HG03060 (cell line): ENCODE data around the gene SLC6A6.

Source experiments
- ATAC-seq: cut with Tn5 transposase; IDR thresholded peaks from one replicate; pipeline ENCODE4 v1.9.1; 2021; ENCODE audit warnings: low read depth, moderate number of reproducible peaks; ENCODE audit not compliant: unreplicated experiment

SLC6A6 gene

DNA sequence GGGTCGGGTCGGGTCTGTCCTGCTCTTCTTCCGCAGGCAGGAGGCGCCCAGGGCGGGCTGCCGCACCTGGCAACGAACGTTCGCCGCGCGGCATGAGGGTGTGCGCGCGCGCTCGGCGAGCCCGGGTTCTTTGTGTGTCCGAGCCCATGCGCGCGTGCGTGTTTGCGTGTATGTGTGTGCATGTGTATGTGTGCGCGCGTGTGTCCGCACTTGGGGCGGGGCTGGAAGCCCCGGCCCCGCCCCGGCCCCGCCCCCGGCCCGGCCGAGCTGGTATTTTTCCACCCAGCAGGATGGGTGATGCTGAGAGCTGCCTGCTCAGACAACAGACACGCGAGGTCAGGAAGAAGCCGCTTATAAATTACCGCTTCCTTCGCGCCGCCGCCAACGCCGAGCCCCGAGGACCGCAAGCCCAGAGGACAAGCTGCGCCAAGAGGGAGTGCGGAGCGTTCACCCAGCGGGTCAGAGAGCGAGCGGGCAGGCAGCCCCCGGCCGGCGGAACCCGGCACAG is at the start of gene SLC6A6:
TSS of gene SLC6A6 (plus strand) at position 303 of the 508 bp plus-strand sequence. CDS start 41,029 bp downstream, outside the sequence.
- peak; percentile 77 for ATAC-seq

DNA sequence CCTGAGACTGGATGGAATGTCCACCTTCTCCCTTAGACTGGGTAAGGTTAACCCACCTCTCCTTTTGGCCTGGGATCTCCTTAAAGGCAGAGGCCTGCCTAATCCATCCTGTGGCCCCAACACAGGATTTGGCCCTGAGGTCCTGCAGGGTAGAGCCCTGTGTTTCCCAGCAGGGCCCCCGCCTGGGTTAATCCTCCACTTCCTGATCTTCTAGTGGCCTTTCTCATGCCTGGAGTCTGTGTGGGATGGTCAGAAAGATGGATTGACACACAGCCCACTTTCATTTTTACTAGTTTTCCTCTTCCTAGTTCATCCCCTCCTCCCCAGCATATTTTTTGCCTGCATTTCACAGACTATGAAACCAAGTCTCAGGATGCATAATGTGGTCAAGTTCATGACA is 48.9 kb upstream of the SLC6A6 start:
- ATAC-seq, result no peak

DNA sequence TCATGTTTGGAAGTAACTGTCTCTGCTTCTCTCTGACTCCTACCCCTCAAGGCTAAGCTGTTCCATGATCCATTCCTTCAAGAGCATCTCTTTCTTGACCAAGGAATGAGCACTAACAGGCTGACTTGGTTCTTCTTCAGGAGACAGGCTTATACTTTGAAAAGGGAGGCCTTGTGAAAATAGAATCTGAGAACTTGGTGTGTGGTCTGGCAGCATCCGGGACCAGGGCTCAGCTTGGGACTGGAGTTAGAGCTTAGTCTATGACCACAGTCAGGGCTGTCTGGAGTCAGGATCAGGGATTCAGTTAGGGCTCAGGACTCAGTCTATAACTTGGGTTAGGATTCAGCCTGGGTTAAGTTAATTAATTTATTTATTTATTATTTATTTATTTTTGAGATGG is 44.9 kb upstream of the SLC6A6 start:
- no peak for ATAC-seq

DNA sequence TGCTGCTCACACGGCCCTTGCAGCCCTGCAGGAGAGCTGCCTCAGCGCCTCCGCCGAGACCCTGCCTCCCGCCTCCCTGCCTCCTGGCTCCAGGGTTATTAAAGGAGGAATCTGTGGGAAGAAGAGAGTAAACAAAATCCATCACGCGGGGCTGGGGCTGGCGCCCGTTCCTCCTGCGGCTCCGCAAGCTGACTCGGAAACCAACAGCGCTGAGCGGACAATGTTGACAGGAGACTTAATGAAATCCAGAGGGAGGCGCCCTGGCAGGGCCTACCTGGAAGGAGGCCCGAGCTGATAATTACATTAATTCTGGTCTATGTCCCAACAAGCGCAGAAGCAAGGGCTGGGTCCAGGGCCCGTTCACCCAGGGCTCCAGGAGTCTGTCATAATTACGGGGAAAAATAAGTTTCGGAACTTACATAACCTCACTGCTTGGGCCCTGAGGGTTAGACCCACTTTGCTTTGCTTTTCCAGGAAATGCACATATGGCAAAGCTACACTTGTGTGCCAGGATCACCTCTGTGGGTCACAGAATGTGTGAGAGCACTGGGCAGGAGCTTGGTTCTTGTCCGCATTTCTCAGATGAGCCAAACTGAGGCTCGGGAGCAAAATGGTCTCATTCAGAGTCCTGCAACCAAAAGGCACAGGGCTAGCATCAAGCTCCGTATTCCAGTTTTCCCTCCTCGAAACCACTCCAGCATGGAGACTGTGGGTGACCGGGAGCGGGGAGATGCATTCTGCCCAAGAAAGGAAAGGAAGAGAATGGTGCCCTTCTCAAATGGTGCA is 43.8 kb upstream of the SLC6A6 start:
- no peak for ATAC-seq

DNA sequence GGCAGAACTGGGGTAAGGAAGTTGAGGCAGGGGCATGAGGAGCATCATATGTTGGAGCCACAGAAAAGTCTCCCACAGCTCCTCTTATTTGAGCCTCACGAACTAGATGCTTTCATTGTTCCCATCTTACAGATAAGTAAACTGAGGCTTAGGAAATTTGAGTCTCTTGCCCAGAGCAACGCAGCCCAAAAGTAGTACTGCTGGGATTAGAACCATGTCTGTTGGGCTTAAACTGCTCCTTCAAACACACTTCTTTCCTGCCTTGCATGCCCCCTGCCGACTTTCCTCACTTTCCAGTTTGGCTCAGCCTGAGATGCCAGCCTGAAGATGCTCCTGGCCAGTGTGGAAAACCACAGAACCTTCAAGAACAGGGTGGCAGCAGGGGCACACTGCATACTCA is 43.1 kb upstream of the SLC6A6 start:
- no peak for ATAC-seq

DNA sequence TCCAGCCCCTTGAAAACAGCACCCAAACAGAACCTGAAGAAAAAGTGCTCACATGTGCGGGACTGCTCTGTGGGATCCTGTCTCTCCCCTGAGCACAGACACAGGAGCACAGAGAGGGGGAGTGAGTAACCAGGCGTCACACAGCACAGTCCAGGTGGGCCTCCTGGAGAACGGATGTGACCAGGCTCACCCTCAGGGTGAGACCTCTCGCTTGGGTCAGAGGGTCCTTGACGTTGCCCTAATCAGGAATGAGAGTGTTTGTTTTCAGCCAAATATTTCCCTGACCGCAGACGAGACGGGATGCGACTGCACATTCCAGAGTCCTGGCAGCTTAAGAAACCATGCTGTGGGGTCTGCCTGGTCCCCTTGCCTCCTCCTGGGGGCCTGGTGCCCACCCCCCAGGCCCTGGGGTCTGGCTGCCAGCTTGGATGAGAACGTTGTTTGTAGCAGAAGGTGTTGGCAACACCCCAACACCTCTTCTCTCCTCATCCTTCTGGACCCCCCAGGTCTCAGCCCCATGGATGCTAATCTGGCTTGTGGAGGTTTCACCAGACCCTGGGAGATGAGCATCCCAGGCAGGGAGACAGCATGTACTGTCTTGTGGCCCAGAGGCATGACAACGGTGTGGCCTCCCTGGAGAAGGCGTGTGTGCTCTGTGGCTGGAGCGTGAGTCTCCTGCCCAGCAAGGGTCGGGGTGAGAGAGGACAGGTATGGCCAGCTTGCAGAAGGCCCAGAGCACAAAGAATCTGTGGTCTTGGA is 42.1 kb upstream of the SLC6A6 start:
- ATAC-seq, result no peak

DNA sequence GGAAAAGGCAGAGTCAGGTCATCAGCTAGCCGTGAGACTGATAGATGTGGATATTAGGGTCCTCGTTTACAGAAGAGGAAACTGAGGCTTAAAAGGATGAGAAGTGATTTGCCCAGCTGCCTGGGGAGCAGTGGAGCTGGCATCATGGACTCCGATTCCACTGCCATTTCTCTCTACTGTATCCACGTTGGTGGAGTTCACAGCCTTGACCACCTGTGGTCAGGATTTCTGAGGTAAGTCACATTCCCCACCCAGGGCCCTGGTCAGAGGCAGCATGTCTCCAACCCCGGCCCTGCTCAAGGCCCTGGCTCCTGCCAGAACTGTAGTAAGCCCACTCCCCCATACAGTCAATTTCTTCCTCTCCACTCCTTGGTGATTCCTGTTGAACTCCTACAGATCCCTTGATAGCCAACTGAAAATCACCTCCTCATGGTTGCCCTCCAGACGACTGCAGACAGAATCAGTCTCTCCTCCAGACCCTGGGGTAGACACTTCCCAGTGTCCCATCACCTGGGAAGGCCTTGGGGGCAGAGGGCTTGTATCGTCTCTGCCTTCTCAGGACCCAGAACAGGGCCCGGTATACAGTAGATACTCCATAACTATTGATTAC is 41.2 kb upstream of the SLC6A6 start:
- no peak for ATAC-seq

DNA sequence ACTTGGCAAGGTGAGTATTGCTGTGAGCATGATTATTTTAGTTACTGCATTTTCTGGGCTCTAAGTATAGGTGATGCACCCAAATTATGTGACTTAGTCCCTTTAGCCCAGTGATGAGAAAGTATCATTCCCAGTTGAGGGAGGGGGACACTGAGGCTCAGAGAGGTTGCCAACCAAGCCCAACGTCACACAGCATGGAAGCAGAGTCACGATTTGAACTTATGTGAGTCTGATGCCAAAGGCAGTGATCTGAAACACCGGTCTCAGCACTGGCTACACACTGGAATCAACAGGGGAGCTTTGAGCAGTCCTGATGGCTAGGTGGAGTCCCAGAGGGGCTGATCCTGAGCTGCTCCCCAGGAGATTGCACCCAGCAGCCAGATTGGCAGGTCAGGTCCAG is 39.5 kb upstream of the SLC6A6 start:
- no peak for ATAC-seq

DNA sequence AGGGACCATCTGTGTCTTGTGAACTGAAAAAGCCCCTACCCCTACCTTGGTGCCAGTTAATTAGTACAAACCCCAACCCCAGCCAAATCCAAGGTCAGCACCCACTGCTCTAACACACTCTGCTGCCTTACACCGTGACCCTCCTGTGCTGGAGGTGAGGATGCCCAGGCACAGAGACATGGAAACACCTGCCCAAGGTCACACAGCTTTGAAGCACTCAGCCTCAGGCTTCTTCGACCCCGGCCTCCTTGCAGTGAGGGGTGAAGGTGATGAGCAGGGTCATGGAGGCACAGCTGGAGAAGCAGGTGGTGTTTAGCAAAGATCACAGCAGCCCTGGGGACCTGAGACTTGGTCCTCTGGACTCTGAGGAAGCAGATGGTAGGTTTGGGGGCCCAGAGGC is 39.0 kb upstream of the SLC6A6 start:
- no peak for ATAC-seq

DNA sequence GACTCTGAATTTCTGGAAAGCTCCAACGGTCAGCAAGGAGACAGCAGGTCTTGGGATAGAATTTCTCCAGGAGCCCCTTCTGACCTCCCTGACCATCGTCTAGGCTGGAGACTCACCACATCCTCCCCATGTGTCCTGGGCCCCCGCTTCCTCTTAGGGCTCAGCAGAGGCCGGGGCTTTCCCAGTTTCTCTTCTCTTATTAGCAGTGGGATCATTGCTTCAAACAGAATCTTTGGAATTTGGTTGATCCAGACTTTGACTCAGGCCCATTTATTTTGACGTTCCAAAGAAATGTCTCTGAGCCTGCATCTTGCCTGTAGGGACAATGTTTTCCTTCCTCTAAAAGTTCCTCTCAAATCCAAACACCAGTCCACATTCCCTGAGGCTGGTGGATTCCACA is 38.4 kb upstream of the SLC6A6 start:
- ATAC-seq, result no peak

DNA sequence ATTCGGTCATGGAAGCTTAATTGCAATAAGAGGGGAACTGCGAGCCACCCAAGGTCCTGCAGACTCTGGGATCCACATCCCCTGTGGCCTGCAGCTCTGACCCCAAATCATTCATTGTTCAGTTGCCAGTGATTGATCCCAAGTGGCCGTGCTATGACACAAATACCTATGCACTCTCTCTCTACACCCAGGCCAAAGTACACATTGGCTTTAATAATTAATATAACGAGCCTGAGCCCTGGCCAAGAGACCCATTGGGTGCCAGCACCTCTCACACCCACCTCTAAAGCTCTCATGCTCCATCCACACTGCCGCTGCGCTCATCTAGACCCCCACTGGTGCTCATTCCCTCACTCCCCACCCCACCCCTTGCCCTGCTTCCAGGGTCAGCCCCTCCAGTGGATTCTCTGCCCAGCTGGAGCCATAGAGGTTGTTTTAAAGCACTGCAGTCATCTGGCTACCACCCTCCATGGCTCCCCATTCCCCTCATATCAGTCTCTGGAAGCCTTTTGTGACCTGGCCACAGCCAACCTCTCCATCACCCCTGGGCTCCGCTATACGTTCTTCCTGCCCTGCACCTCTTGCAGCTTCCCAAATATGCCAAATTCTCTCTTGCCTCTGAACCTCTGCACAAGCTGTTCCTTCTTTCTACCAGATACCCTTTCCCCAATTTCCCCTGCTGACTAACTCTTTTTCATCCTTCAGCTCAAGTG is 37.7 kb upstream of the SLC6A6 start:
- no peak for ATAC-seq

DNA sequence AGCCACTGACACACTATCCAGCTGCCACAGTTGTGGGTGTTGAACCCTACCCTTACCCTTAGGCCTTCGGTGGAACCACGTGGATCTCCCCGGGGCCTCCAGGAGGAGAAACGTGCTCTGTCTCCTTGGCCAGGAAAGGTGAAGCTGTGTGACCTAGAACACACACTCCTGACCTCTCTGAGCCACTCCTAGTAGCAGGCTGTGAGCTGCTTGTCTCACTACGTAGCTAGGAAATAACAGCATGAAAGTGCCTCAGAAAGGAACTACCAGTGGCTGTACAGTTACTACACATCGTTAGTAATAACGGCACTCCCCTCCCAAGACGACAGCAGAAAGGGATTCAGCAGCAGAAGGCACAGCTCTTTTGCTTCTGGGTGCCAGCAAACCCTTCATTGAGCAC is 36.2 kb upstream of the SLC6A6 start:
- no peak for ATAC-seq

DNA sequence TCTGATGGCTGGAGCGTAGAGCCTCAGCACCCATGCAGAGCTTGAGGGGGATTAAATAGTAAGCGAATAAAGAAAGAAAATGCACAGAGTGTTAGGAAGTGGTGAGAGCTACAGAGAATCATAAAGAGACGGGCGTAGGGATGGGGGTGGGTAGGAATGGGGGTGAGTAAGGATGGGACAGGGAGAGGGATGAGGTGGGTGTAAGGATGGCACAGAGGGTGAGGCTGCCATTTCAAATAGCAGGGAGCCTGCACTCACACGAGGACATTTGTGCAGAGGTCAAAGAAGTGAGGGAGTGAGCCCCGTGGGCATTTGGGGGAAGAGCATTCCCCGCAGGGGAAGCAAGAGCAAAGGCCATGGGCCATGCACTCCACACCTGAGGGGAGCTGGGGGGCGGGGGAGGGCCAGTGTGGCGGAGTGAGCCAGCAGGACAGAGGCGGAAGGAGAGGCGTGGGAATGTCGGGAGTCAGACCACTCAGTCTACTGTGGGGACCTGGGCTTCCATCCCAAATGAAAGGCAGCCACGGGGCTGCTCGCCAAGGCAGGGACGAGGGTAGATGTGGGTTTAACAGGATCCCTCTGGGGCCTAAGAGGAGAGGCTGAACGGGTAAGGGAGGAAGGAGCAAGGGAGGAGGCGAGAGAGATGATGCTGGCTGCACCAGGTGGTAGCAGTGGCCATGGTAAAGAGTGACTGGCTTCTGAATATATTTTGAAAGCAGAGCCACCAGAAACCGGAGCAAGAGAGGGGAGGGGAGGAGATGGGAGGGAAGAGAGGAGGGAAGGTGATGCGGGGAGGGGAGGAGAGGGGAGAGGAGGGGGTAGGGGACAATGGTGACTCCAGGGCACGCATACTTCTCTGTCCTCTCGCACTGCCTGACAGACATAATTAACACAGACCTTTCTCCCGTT is 35.2 kb upstream of the SLC6A6 start:
- no peak for ATAC-seq

DNA sequence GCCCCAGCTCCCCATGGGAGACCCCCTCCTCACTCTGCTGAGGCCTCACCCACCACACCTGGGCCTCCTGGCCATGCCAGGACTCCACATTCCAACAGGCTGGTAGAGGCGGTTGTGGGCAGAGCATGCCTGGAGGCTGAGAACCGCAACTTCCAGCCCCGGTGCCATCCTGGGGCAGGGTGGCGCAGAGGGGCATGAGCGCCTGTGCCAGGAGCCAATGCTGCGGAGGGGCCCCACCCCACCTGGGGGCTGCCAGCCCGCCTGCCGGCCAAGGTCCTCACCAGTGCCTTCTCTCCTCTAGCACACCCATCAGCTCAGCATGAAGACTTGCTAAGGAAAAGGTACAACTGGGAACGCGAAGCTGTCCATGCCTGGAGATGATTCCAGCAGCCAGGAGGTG is 34.3 kb upstream of the SLC6A6 start:
- no peak for ATAC-seq

DNA sequence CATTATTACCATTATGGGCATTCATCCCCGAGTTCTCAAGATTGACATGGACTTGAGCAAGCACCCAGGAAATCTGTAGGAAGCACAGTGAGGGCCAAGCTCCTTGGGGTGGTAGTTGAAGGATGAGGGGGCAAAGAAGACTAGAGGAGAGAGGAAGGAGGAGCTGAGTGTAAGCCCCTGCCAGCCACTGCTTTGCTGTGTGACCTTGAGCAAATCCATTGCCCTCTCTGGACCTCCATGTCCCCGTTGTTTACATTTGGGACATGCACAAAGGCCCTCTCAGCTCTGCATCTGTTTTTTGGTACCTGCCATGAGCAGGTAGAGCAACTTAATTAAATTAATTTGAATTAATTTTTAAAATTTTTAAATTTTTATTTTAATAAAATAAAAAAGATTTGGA is 33.5 kb upstream of the SLC6A6 start:
- ATAC-seq, result no peak

DNA sequence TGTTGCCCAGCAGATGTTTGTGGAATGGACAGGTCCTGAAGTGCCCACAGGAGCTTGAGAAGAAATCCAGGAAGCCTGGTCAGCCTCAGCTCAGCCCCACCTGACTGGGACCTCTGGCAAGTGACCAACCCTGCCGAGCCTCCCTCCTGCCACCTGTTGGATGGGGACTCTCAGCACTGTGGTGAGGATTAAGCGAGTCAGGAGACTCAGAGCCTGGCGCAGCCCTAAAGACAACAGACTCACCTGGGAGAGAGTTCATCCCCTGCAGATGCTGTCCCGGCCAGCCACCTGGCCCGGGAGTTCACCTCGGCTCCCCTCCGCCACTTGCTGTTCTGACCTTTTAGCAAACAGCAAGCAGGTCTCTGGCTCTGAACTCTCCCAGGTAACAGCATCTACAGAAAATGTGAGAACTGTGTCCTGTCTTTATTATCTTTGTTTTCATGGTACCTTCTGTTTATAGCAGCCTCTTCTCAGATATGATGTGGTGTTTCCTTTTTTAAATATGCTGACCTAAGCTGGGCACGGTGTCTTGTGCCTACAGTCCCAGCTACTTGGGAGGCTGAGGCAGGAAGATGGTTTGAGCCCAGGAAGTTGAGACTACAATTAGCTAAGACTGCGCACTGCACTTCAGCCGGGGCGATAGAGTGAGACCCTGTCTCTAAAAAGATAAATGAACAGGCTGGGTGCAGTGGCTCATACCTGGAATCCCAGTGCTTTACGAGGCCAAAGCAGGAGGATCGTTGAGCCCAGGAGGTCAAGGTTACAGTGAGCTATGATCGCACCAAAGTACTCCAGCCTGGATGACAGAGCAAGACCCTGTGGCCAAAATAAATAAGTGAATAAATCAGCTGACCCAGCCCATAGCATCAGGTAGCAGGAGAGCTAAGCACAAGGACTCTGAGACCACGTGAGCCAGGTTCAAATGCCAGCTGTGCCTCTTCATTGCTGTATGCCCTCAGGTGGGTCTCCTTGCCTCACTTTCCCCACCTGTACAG is 32.4 kb upstream of the SLC6A6 start:
- ATAC-seq, result no peak

DNA sequence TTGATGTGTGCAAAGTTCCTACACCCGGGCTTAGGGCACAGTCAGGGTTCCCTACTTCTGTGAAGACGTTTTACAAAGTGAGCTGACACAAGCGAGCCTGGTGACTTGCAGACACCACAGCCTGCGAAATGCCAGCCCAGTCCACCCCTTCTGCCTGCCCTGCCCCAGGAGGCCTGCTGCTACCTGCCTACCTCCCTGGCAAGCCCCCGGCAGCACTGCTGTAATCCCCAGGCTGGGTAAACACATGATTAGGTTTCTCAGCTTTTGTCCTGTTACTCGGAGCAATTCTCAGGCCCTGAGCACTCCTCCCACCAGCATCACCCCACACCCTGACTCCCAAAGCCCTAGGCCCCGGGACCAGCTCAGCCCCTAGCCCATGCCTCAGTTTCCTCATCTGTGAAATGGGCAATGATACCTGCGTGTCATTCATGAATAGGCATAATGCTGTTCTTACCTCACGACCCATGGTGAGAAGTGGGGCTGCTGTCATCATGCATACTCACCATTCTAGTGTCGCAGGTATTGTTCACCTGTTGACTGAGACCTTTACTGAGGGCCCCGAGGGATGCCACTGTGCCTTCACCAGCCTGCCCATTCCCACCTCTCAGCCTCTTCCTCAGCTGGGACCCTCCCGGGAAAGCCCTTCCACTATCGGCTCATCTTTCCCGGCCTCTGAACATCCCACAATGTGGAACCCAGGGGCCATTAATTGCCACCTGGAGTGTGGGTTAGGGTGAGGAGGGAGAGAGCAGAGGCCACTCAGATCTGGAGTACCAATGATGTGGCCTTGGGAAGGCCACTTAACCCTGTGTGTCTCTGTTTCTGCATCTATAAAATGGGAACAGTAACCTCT is 31.5 kb upstream of the SLC6A6 start:
- ATAC-seq, result no peak
